HL-60 (cell line): ENCODE measurements around the gene TMEM213.

Experiments
- DNase-seq, 2 experiments: peaks; one replicate each; pipeline ENCODE4 v3.0.0-alpha.2; 2010 to 2020; ENCODE audit warnings: low read depth in 1 of 2, low spot score in 1 of 2
- H3K27ac ChIP-seq: fragments of 250-450 bp; sonication (Bioruptor Pico); replicated peaks from 2 replicates; pipeline ENCODE4 v1.5.1; 2020; ENCODE audit warnings: mild to moderate bottlenecking, moderate library complexity
- H3K27me3 ChIP-seq: fragments of 250-450 bp; sonication (Bioruptor Pico); 2 replicates; pipeline ENCODE4 v1.5.1; 2021; ENCODE audit warnings: mild to moderate bottlenecking, moderate library complexity; ENCODE audit not compliant: insufficient read depth, poor library complexity, severe bottlenecking
- H3K4me3 ChIP-seq: replicated peaks from 2 replicates; pipeline ENCODE4 v1.5.1; 2011; ENCODE audit warnings: mild to moderate bottlenecking, control low read depth, low read length; ENCODE audit not compliant: insufficient read depth
- GABPA ChIP-seq: IDR thresholded peaks from 2 replicates; pipeline ENCODE4 v1.6.1; 2012; ENCODE audit warnings: low read depth
- POLR2AphosphoS5 ChIP-seq: IDR thresholded peaks from 2 replicates; pipeline ENCODE4 v1.6.1; 2012; ENCODE audit warnings: low read depth
- REST ChIP-seq: IDR thresholded peaks from 2 replicates; pipeline ENCODE4 v1.6.1; 2012; ENCODE audit warnings: low read depth; ENCODE audit not compliant: insufficient replicate concordance
- SPI1 ChIP-seq: IDR thresholded peaks from 2 replicates; pipeline ENCODE4 v1.6.1; 2012; ENCODE audit warnings: low read depth, mild to moderate bottlenecking, borderline replicate concordance
- TF ChIP-seq, protein P1 (sequence below): IDR thresholded peaks from one replicate; pipeline ENCODE4 v1.5.1; 2011; ENCODE audit warnings: low read length, control low read depth, inconsistent platforms; ENCODE audit not compliant: insufficient read depth

The TMEM213 gene

DNA sequence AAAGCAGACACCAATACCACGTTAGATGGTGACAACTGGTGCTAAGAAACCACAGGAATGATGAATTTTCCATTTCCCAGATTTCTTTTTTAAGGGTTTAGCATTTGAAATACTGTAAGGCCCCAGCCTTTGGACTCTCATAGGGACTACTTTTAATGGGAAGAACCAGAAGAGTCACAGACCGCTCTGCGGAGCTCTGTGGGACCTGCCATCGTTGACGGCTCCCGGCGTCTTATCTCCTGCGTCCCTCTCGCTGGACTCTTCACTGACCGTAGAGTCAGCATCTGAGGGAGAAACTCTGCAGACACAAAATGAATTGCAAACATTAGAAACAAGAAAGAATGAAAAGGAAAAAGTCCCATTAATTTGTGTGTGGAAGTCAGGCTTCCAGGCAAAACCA is 81.6 kb downstream of the TMEM213 start:
- DNase-seq, result no peak
- Histone ChIP-seq H3K27ac (no peak overlapping the region), H3K4me3 (no peak overlapping the region), H3K27me3 (no peaks in the 10 kb centered on the region)
- no peak for TF ChIP-seq POLR2AphosphoS5
- no peak for TF ChIP-seq REST
- TF ChIP-seq GABPA, result no peak
- TF ChIP-seq, protein P1, sequence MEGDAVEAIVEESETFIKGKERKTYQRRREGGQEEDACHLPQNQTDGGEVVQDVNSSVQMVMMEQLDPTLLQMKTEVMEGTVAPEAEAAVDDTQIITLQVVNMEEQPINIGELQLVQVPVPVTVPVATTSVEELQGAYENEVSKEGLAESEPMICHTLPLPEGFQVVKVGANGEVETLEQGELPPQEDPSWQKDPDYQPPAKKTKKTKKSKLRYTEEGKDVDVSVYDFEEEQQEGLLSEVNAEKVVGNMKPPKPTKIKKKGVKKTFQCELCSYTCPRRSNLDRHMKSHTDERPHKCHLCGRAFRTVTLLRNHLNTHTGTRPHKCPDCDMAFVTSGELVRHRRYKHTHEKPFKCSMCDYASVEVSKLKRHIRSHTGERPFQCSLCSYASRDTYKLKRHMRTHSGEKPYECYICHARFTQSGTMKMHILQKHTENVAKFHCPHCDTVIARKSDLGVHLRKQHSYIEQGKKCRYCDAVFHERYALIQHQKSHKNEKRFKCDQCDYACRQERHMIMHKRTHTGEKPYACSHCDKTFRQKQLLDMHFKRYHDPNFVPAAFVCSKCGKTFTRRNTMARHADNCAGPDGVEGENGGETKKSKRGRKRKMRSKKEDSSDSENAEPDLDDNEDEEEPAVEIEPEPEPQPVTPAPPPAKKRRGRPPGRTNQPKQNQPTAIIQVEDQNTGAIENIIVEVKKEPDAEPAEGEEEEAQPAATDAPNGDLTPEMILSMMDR, result no peak
- no peak for TF ChIP-seq SPI1

DNA sequence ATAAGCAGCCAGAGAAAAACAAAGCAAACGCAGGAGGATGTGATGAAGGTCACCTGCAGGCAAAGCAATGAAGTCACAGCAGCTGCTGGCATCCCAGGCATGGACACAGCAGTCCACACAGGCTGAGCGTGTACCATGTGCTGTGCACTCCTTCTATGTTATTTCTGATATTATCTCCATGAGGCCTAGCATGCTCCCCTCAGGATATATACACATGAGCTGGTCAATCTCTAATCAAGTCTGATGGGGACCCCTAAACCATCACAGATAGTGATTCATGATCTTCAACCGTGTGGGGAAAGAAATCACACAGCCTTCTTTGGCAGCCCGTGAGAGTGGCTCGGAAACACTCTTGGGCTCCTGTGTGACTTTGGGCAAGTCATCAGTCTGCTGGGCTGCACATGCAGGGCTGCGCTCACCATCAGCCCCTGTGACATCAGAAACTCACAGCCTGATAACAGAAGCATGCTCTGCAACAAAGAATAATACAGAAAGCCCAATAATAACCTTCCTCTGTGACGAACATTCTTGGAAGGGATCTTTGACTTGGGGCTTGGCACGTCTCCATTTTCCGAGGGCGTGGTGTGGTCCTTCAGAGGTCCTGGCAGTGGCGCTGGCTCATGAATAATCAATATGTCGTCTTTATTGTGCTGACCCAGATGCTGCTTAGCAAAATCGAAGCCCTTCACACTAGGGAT is 83.2 kb downstream of the TMEM213 start:
- no peak overlapping the region for H3K4me3 ChIP-seq
- TF ChIP-seq GABPA, result no peak
- no peak for TF ChIP-seq POLR2AphosphoS5
- TF ChIP-seq, protein P1, result no peak
- H3K27me3 ChIP-seq, result no peaks in the 10 kb centered on the region
- H3K27ac ChIP-seq, result no peak overlapping the region
- no peak for DNase-seq

GRCh38 chr7:138881579-138882188 is 83.9 kb downstream of the TMEM213 start:
- Histone ChIP-seq H3K4me3 (no peak overlapping the region), H3K27ac (no peak overlapping the region), H3K27me3 (no peaks in the 10 kb centered on the region)
- TF ChIP-seq, protein P1, result no peak
- TF ChIP-seq GABPA (no peak), REST (no peak), POLR2AphosphoS5 (no peak), SPI1 (no peak)
- no peak for DNase-seq

DNA sequence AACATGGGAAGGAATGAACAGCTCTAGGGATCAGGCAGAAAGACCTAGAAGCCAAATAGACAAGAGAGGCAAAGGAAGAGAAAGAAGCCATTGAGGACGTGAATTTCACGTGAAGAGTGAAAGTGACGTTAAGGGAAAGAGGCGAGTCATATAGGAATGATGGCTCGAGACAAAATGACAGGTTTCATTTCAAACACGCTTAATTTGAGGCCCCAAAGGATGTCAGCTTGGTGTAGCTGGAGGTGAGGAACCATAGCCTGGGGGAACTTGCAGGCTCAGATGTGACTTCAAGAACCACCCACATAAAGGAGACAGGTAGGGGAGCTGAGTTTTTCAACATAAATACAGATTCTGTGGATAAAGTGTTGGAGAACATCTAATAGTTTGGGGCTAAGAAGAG is 84.5 kb downstream of the TMEM213 start:
- DNase-seq, result no peak
- H3K4me3 ChIP-seq, result no peak overlapping the region
- TF ChIP-seq SPI1 (no peak), REST (no peak), POLR2AphosphoS5 (no peak), GABPA (no peak)
- TF ChIP-seq, protein P1, result no peak
- no peak overlapping the region for H3K27ac ChIP-seq
- no peaks in the 10 kb centered on the region for H3K27me3 ChIP-seq
